ENCODE data around the gene FAM209B. TPM values are rescaled to one million over a fixed set of nuclear protein-coding genes. Genes with fewer than 3 reads are reported as not detected.
A peak's percentile ranks its signal among the peaks of the same experiment; 100 is the strongest.

The FAM209B gene
- total and polyA plus RNA-seq, 7 donors: 0.44 TPM; not detected in 6

- no peak for DNase-seq
- Histone ChIP-seq H3K27me3 (no peaks in the 10 kb centered on the region), H3K36me3 (peaks cover 10 to 62% (median 35%) of the 10 kb centered on the region in 4 donors), H3K9me3 (peaks cover 0 to 13% (median 7%) of the 10 kb centered on the region in 4 donors), H3K27ac (peak overlapping the region in 3 of 4 donors; percentile 54 to 61 (median 56)), H3K4me1 (peaks cover 0 to 42% (median 25%) of the 10 kb centered on the region in 4 donors), H3K4me3 (no peak overlapping the region)
- TF ChIP-seq POLR2A (IDR thresholded peaks at IDR 0.05) (no peak), EP300 (IDR thresholded peaks at IDR 0.05) (no peak), CTCF (IDR thresholded peaks at IDR 0.05) (no peak), POLR2AphosphoS5 (IDR thresholded peaks at IDR 0.05) (no peak)
- WGBS, 2 donors: 85 to 95% methylated on average over 5 of the region's 5 CpGs
- intact Hi-C loops (cut with DNase I): no loop called here
These were observed 16.4 kb upstream of the FAM209B start for GRCh38 chr20:56516631-56517030.

GRCh38 chr20:56517211-56517610 lies 15.8 kb upstream of the FAM209B start:
- intact Hi-C loops (cut with DNase I): no loop called here
- no peak overlapping the region for H3K4me3 ChIP-seq
- 90 to 94% methylated on average over 7 of the region's 7 CpGs for WGBS, 2 donors
- peak overlapping the region in 2 of 4 donors; percentile 54 to 56 for H3K27ac ChIP-seq
- TF ChIP-seq EP300 (IDR thresholded peaks at IDR 0.05) (no peak), CTCF (IDR thresholded peaks at IDR 0.05) (no peak), POLR2AphosphoS5 (IDR thresholded peaks at IDR 0.05) (no peak), POLR2A (IDR thresholded peaks at IDR 0.05) (no peak)
- DNase-seq: no peak
- H3K36me3 ChIP-seq: peaks cover 10 to 63% (median 35%) of the 10 kb centered on the region in 4 donors
- peaks cover 0 to 42% (median 25%) of the 10 kb centered on the region in 4 donors for H3K4me1 ChIP-seq
- H3K27me3 ChIP-seq: no peaks in the 10 kb centered on the region
- H3K9me3 ChIP-seq: peaks cover 0 to 13% (median 7%) of the 10 kb centered on the region in 4 donors

GRCh38 chr20:56517641-56518040 lies 15.4 kb upstream of the FAM209B start:
- Histone ChIP-seq H3K27me3 (no peaks in the 10 kb centered on the region), H3K36me3 (peaks cover 10 to 62% (median 35%) of the 10 kb centered on the region in 4 donors), H3K4me3 (no peak overlapping the region), H3K27ac (peak overlapping the region in 1 of 4 donors; percentile 27), H3K9me3 (peaks cover 0 to 13% (median 7%) of the 10 kb centered on the region in 4 donors), H3K4me1 (peaks cover 0 to 42% (median 25%) of the 10 kb centered on the region in 4 donors)
- no peak for DNase-seq
- intact Hi-C loops (cut with DNase I): no loop called here
- WGBS, 2 donors: 93 to 97% methylated on average over 8 of the region's 8 CpGs
- TF ChIP-seq EP300 (IDR thresholded peaks at IDR 0.05) (no peak), POLR2A (IDR thresholded peaks at IDR 0.05) (no peak), CTCF (IDR thresholded peaks at IDR 0.05) (no peak), POLR2AphosphoS5 (IDR thresholded peaks at IDR 0.05) (no peak)

- peaks cover 0 to 13% (median 7%) of the 10 kb centered on the region in 4 donors for H3K9me3 ChIP-seq
- H3K4me1 ChIP-seq: peaks cover 0 to 37% (median 24%) of the 10 kb centered on the region in 4 donors
- WGBS, 2 donors: 97% methylated on average over 14 of the region's 14 CpGs
- H3K27ac ChIP-seq: no peak overlapping the region
- TF ChIP-seq POLR2AphosphoS5 (IDR thresholded peaks at IDR 0.05) (no peak), EP300 (IDR thresholded peaks at IDR 0.05) (no peak), POLR2A (IDR thresholded peaks at IDR 0.05) (no peak), CTCF (IDR thresholded peaks at IDR 0.05) (no peak)
- peaks cover 10 to 57% (median 35%) of the 10 kb centered on the region in 4 donors for H3K36me3 ChIP-seq
- DNase-seq: no peak
- intact Hi-C loops (cut with DNase I): no loop called here
- no peaks in the 10 kb centered on the region for H3K27me3 ChIP-seq
- H3K4me3 ChIP-seq: no peak overlapping the region
These were observed 14.9 kb upstream of the FAM209B start for GRCh38 chr20:56518126-56518525.

Measured in sigmoid colon (tissue), 7 donors.